Astrocyte of the hippocampus (primary cell): ENCODE measurements around the gene TPRG1L.

Experiments
- DNase-seq: peaks from one replicate; pipeline ENCODE4 v3.0.0; 2011; ENCODE audit warnings: low read depth, low spot score

TPRG1L gene

GRCh38 chr1:3593745-3594144 lies 31.1 kb upstream of the TPRG1L start:
- DNase-seq = no peak

GRCh38 chr1:3594706-3595377 lies 30.0 kb upstream of the TPRG1L start:
- DNase-seq = no peak

DNA sequence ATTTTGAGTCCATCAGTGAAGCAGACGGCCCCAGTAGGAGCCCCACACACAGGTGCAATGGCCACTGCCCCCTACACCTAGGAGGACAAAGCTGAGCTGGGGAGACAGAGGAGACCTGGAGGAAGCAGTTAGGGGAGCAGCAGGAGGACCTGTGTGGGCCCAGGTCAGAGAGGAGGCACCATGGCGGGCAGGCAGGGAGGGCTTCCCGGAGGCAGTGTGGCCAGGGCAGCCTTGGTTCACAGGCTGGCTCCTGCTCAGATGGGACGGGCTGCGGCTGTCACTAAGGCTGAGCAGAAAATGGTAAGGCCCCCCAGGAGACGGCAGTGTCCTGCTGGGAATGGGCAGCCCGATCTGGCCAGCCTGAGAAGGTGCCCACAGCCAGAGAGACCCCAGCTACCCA lies 28.9 kb upstream of the TPRG1L start:
- no peak for DNase-seq

DNA sequence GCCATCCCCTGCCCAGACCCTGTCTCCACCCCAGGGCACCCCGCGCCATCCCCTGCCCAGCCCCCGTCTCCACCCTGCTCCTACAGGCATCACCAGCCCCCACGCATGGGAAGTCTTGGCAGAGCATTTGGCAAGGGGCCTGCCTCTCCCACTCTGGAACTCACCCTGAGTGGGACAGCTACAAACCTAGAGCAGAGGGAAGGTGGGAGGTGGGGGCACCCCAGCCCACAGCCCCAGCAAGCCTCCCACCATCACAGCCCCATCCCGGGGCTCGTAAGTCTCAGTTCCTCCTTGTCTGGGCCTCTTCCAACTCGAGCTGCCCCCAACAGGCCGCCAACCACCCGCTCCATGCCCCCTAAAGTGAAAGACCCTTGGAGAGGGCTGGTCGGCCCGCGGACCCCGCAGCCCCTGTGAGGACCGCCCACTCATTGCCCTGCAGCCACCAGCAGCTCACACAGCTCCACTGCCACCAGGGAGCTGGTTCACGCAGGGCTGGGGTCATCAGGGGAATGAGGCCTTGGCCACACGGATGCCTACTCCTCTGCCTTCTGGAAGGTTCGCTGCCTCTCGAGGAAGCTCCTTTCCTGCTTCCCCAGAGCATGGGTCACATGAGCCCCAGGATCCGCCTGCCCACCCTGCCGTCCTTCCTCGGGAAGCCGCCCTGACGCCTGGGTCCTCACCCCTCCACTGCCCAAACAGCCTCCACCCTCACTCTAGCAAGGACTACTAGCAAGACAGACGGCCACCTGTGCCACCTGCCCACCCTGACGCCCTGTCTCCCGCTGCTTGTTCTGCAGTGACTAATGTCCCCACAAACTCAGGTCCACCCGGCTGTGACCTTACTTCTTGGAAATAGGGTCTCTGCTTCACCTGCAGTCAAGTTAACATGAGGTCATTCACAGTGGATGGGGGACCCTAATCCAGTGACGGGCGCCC lies 27.9 kb upstream of the TPRG1L start:
- DNase-seq = no peak

DNA sequence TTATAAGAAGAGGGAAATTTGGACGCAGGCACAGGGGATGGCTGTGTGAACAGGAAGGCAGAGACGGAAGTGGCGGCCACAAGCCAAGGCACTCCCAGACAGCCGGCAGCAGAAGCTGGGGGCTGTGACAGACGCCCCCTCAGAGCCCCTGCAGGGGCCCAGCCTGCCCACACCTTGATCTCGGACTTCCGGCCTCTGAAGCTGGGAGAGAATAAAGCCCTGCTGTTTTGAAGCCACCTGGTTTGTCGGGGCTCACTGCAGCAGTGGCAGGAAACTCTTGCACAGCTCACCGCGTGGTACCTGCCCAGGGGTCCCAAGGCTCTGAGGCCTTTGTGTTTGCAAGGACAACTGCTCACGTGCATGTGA lies 27.2 kb upstream of the TPRG1L start:
- no peak for DNase-seq

GRCh38 chr1:3598051-3598491 lies 26.7 kb upstream of the TPRG1L start:
- peak; percentile 61 for DNase-seq

GRCh38 chr1:3598522-3599285 lies 26.1 kb upstream of the TPRG1L start:
- no peak for DNase-seq

DNA sequence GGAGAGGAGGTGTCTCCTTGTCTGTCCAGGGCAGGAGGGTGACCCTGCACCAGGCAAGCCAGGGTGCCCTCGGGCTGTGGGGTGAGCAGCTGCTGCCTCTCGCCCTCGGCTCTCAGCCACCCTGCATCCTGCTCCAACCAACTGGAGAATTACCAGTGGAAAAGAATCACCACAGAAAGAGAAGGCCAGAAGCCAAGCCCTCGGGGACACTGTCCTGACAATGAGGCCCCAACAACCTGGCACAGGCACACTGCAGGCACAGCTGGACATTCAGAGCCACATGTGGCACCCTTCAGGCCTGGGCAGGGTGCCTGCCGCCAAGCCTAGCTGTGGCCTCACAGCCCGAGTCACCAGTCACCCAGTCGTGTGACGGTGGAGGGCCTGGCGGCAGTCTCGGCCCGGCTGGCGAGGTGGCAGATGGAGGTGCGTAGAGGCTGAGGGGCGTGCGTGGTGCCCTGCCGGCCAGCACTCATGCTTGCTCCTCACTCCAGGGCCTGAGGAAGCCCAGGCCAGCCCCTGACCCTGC lies 25.5 kb upstream of the TPRG1L start:
- no peak for DNase-seq

DNA sequence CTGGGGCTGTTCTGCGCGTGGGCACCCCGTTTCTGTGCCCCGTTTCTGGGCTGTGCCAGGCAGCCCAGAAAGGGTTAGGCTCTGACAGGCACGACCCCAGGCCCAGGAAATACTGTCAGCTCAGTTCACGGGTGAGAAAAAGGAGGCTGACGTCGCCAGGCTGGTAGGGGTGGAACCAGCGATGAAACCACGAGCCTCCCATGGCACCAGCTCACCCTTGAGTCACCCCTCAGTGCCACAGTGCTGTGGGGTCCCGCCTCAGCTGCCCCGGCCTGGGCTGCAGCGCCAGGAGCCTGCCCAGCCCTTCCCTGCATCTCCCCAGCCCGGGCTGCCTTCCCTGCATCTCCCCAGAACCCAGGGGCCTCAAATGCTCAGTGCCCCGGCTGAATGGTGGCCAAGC lies 25.0 kb upstream of the TPRG1L start:
- no peak for DNase-seq

DNA sequence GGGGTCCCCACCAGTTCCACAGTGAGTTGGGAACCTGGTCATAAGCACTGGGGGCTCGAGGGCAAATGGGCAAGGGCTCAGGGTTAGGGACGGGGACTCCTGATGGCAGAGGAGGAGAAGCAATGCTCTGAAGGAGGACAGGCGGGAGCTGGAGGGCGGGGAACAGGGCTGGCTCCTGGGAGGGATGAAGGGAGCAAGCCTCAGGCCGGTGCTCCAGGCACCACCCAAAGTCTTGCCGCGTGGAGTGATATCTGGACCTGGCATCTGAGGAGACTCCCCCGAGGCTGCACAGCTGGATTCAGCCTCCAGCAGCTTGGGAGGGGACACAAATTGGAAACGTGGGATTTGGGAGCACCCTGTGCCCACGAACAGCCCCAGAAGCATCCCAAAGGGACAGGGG lies 24.5 kb upstream of the TPRG1L start:
- DNase-seq = no peak

- DNase-seq = no peak
These were observed 23.1 kb upstream of the TPRG1L start for GRCh38 chr1:3601743-3602142.

DNA sequence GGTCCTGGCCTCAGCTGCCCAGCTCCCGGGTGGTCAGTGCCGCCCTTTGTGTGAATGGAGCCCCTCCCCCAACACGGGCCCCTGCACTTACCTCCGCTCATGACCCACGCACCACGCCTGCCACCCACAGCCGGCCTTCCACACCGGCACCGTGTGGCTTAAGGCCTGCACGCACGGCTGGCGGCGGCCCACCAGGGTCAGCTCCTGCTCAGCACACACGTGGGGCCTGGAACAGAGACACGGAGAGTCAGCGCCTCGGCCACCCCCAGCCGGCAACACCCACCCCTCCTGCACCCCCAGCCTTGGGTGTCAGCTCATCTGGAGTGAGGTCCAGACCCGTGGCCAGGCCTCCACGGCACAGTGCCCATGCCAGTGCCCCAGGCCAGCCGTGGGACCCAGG lies 22.4 kb upstream of the TPRG1L start:
- no peak for DNase-seq

GRCh38 chr1:3603156-3603555 lies 21.7 kb upstream of the TPRG1L start:
- no peak for DNase-seq

DNA sequence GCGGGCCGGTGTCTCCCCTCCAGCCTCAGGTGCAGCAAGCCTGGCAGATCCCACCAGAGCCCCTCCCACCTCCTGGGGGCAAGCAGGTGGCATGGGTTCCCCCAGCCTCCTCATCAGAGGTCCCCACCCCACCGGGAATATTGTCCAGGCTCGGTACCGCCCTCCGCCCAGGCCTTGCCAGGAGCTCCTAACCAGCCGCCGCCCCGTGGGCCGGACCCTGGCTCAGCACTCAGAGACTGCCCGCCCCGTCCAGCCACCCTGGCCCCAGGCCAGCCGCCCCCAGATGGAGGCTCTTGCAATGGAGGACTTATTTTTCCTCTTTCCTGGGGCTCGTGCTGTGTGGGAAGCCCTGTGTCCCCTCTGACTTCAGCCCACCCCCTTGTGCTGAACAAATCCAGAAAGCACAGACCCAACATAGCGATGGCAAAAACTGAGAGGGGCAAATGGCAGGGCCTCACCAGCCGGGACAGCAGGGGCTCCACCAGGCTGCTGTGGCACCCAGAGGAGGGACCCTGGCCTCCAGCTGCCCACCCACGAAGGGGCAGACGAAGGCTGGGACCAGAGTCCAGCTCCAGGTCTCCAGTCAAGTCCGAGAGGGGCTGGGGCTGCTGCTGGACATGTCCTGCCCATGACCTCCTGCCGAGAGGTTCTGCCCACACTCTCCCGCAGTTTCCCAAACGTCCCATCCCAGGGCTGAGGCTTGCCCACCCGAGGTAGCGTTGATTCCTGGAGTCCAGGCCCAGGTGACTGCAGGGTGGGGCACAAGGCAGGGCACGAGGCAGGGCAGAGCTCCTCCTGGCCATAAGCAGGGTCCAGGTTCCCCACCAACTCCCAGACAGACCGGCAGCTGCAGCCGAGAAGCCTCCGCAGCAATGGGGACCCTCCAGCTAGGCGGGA lies 21.0 kb upstream of the TPRG1L start:
- no peak for DNase-seq

DNA sequence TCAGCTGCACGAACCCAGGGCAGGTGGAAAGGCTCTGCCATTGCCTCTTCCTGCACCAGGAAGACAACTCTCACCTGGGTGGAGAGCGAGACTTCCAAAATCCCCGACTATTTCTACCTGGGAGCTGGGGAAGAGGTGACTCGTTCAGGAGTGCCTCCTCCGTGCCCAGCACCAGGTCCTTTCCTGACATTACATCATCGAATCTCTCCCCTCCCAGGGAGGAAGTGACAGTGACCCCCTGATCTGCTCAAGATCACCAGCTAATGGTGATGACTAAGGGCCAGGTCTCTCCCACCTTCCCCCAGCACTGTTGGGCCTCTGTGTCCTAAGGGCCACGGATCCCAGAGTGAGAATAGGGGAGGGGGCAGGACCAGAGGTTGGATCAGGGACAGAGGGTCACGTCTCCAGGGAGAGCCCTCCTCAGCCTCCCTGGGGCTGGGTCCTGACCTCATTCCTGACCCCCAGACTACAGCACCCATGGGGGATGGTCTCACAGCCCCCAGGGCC lies 20.3 kb upstream of the TPRG1L start:
- DNase-seq = no peak

DNA sequence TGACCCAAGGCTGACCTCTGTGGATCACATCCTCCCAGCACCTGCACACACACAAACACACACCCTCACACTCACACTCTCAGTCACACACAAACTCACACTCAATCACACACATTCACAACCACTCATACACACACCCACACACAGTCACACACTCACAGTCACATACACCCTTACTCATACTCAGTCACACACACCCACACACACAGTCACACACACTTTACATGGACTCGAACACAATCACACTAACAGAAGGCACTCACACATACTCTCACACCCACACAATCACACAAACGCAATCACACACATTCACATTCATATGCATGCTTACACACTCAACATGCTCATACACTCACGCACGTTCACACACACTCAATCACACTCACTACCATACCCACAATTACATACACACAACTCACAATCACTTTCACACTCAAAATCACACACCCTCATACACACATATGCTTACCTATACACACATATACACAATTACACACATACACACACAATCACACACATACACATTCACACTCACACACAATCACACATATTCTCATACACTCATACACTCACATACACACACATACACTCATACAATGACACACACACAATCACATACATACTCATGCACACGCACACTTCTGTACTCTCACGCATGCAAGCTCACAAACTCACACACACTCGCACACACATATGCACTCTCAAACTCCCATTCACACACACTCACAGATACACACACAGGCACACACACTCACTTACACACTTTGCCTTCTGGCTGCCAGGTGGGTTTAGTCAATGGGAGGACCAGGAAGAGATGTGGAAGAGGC lies 19.6 kb upstream of the TPRG1L start:
- no peak for DNase-seq

DNA sequence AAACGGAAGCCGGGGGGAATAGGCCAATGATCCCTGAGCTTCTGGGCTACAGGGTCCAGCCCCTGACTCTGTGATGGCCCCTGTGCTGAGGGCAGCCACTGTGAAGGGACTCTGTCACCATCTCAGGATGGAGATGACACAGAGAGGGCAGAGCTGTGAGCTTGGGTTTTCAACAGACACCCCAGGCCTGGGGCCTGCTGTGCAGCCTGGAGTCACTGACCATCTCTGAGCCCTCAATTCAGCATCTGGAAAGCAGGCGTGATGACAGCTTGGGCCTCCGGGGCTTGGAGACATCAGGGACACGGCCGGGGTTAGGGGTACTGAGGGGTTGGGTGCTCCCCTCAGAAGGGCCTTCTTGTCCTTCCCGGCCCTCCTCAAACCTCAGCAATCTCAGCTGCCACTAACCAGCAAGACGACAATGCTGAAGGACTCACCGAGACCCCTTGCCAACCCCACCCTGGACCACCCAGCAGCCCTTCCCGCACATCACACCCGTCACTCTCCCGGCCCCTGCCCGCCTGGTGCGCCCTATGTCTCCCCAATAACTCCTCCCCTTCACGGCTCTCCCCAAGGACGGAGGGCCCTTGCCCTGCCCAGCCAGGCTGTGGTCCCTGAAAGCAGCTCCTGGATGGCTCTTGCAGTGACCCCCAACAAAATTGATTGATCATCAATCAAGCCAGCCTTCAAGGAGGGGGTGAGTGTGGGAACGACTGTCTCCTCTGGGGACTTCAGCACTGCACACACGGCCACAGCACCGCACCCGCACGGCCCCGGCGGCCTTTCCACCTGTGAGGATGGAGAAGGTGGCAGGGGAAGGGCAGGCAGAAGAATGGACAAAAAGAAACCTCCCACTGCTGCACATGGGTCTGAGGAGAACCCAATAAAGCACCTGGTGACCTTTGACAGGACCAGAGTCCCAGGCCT lies 17.8 kb upstream of the TPRG1L start:
- DNase-seq = no peak

- DNase-seq = no peak
These were observed 17.1 kb upstream of the TPRG1L start for GRCh38 chr1:3607703-3608065.

DNA sequence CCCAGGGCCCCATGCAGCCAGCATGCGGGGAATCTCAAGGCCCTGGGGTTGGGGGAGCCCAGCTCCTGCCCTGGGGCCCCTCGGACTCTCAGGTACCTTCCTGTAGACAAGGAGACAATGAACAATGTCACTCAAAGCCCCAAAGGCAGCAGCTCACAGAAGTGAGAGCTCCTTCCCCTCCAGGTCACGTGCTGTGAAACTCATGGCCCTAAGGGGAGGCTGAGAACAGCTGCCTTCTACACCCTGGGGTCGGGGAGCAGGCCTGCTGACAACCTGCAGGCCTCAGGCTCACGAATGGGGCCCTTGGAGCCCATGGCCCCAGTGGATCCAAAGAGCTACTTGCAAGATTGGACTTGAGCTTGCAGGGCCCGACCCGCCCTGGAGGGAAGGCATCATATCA lies 16.7 kb upstream of the TPRG1L start:
- no peak for DNase-seq
